Nephron (organoid): ENCODE data around the gene ARHGDIA.

Experiments
- H3K27ac Mint-ChIP-seq, 3 experiments: 2 replicates each; pipeline ENCODE4 v1.8.0; 2020; ENCODE audit warnings: mixed read lengths in 3 of 3, mild to moderate bottlenecking in 2 of 3, moderate library complexity in 1 of 3
- H3K27me3 Mint-ChIP-seq: 2 replicates; pipeline ENCODE4 v1.8.0; 2021; ENCODE audit warnings: low read depth, mild to moderate bottlenecking, moderate library complexity, mixed read lengths
- H3K36me3 Mint-ChIP-seq: 2 replicates; pipeline ENCODE4 v1.8.0; 2020; ENCODE audit warnings: low read depth, mixed read lengths
- H3K4me1 Mint-ChIP-seq: 2 replicates; pipeline ENCODE4 v1.8.0; 2020; ENCODE audit warnings: mixed read lengths
- H3K4me3 Mint-ChIP-seq, 3 experiments: 2 replicates each; pipeline ENCODE4 v1.8.0; 2020; ENCODE audit warnings: mild to moderate bottlenecking in 3 of 3, mixed read lengths in 3 of 3, moderate library complexity in 2 of 3
- H3K9me3 Mint-ChIP-seq: 2 replicates; pipeline ENCODE4 v1.8.0; 2020; ENCODE audit warnings: mixed read lengths
- TF ChIP-seq, protein P1 (sequence below), 3 experiments: fragments of 200-600 bp; sonication (generic); IDR thresholded peaks; one replicate each; pipeline ENCODE4 v1.5.0; 2021; ENCODE audit warnings: antibody characterized with exemption in 3 of 3; ENCODE audit not compliant: unreplicated experiment in 3 of 3

Gene ARHGDIA

DNA sequence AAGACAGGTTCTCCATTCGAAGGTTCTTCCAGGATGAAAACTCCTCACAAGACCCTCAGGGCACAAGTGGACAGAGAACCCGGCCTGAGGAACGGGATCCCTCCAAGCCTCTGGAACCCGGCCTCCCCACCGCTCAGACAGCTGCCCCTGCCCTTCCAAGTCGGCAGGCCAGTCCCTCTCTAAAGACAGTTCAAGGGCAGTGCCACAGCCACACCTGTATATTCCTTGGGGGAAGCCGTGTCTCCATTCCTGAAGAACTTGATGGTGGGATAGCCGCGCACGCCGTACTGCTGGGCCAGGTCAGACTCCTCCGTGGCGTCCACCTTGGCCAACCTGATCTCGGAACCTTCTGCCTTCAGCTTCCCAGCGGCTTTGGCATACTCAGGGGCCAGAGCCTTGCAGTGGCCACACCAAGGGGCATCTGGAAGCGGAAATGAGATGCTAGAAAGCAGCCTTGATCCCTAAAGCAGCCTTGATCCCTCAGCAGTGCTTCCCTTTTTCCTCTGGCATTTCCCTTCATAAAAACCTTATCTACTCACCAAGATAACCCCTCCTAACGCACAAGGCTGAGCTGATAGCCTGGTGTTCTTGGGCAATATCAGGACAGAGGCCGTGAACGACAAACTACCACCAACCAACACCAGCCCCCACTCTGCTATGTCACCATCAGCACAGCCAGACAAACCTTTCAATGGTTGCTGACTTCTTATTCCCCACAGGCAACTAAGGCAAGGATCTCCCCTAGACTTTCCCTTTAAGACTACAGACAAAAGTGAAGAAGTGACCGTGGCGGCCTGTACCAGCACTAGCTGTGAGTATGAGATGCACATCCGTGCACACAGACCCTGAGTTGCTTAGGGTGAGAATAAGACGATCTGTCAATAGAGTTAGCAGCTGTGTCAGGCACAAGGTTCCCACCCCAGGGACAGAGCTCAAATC is 11.9 kb downstream of the ARHGDIA start:
- H3K4me3 Mint-ChIP-seq, result peak overlapping the region; percentile 89 to 97 (median 96)
- peaks cover 21% of the 10 kb centered on the region for H3K4me1 Mint-ChIP-seq
- no peaks in the 10 kb centered on the region for H3K9me3 Mint-ChIP-seq
- H3K27me3 Mint-ChIP-seq, result no peaks in the 10 kb centered on the region
- H3K27ac Mint-ChIP-seq, result peak overlapping the region; percentile 63 to 86 (median 83)
- TF ChIP-seq, protein P1, sequence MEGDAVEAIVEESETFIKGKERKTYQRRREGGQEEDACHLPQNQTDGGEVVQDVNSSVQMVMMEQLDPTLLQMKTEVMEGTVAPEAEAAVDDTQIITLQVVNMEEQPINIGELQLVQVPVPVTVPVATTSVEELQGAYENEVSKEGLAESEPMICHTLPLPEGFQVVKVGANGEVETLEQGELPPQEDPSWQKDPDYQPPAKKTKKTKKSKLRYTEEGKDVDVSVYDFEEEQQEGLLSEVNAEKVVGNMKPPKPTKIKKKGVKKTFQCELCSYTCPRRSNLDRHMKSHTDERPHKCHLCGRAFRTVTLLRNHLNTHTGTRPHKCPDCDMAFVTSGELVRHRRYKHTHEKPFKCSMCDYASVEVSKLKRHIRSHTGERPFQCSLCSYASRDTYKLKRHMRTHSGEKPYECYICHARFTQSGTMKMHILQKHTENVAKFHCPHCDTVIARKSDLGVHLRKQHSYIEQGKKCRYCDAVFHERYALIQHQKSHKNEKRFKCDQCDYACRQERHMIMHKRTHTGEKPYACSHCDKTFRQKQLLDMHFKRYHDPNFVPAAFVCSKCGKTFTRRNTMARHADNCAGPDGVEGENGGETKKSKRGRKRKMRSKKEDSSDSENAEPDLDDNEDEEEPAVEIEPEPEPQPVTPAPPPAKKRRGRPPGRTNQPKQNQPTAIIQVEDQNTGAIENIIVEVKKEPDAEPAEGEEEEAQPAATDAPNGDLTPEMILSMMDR (IDR thresholded peaks at IDR 0.05; ENCODE audit: unreplicated experiment in 3 of 3), result no peak
- H3K36me3 Mint-ChIP-seq, result peaks cover 32% of the 10 kb centered on the region

DNA sequence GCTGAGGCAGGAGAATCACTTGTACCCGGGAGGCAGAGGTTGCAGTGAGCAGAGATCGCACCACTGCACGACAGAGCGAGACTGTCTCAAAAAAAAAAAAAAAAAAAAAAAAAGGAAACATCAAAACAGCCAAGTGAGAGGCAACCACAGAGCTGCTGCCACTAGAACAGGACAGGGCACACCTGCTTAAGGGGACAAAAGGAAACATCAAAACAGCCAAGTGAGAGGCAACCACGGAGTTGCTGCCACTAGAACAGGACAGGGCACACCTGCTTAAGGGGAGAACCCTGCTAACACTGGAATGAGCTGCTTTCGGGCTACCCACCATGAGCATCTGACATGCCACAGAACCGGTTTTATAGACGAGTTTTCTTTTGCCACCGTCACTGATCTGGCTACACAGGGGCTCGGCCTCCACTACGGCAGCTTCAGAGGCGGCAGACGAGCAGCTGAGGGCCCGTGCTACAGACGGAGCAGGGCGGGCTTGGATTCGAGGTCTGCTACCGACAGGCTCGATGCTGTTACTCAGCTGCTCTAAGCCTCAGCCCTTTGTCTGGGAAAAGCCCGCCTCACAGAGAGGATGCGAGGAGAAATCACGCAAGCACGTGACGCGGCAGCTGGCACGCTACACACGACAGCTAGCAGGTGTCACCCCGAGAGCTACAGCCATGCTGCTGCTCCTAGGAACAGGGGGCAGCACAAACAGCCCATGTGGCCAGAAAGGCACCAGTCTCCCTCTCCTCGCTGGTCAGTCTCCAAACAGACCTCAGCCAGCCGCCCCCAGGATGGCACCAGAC is 12.8 kb downstream of the ARHGDIA start:
- H3K4me3 Mint-ChIP-seq, result peak overlapping the region; percentile 89 to 97 (median 96)
- TF ChIP-seq, protein P1 (IDR thresholded peaks at IDR 0.05; ENCODE audit: unreplicated experiment in 3 of 3), result no peak
- no peaks in the 10 kb centered on the region for H3K9me3 Mint-ChIP-seq
- H3K27me3 Mint-ChIP-seq, result no peaks in the 10 kb centered on the region
- H3K36me3 Mint-ChIP-seq, result peaks cover 36% of the 10 kb centered on the region
- H3K4me1 Mint-ChIP-seq, result peaks cover 16% of the 10 kb centered on the region
- no peak overlapping the region for H3K27ac Mint-ChIP-seq

DNA sequence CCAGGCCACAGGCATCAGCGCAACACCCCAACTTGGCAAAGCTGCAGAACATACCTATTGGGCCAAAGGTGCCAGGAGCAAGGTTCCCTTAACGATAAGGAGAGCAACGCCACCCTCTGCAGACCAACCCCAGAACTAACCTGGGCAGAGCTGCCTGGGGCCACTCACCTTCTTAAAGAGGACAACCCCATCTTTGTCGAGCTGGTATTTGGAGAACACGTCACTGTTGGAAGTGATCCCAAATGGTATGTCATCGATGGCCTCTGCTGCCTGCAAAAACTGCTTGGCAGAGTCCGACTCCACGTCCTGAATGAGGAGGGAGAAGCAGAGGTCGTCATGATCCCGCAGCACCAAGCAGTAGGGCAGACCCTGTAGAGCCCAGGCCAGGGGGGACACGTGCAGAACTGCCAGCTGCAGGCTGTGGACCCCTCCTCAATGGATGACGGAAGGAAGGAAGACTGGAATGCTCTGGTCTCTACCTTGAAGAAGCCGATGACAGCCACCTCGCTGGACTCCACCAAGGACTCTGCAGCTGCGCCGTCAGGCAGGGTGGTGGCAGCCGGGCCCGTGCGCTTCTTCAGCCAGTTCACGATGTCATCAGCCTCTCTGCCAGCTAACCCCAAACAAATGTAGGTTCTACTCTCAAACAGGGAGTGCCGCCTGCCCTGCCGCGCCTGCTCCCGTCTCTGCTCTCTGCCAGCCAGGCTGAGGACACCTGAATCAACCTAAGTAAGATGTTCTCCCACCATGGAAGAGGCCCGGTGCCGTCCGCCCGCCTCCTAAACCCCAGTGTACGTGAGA is 16.0 kb downstream of the ARHGDIA start:
- Mint-ChIP-seq H3K27me3 (no peaks in the 10 kb centered on the region), H3K27ac (no peak overlapping the region), H3K4me1 (peaks cover 7% of the 10 kb centered on the region), H3K36me3 (peaks cover 56% of the 10 kb centered on the region), H3K9me3 (no peaks in the 10 kb centered on the region), H3K4me3 (peak overlapping the region in 1 of 3 experiments; percentile 56)
- TF ChIP-seq, protein P1 (IDR thresholded peaks at IDR 0.05; ENCODE audit: unreplicated experiment in 3 of 3), result no peak

DNA sequence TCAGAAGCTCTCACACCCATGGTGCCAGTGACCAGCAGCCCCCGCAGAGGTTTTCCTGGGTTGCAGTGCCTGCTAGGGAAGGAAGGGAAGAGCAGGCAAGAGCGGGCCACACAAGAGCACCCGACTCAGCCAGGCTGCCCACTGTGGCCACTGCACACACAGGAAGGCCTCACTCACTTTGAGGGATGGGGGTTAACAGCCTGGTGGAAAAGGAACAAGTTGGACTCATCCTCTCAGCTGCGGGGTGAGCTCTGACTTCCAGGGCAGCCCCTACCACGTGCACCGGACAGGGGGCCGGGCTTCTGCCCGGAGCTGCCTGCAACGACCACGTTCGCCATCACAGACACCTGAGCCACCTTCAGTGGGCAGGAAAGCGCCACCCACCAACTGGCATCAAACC is 18.9 kb downstream of the ARHGDIA start:
- TF ChIP-seq, protein P1 (IDR thresholded peaks at IDR 0.05; ENCODE audit: unreplicated experiment in 3 of 3), result no peak
- H3K9me3 Mint-ChIP-seq, result no peaks in the 10 kb centered on the region
- H3K36me3 Mint-ChIP-seq, result peaks cover 44% of the 10 kb centered on the region
- H3K4me1 Mint-ChIP-seq, result no peaks in the 10 kb centered on the region
- no peak overlapping the region for H3K27ac Mint-ChIP-seq
- H3K27me3 Mint-ChIP-seq, result no peaks in the 10 kb centered on the region
- H3K4me3 Mint-ChIP-seq, result no peak overlapping the region

DNA sequence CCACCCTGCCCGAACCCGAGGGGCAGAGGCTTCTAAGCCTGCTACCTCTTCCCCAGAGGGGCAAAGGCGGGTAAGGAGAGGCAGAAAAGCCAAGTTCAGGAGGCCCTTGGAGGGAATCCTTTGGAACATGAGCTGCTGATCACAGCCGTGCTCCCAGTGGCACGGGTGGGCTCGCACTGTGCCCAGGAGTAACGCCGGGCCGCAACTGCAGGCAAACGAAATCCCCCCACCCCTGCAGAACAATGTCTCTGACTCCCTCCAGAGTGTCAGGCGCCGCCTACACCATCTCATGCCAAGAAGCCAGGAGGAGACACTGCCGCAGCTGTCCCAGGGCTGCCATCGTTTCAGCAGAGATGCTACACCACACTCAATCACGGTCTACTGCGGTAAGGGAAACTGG is 19.7 kb downstream of the ARHGDIA start:
- Mint-ChIP-seq H3K27me3 (no peaks in the 10 kb centered on the region), H3K4me3 (no peak overlapping the region), H3K4me1 (no peaks in the 10 kb centered on the region), H3K9me3 (no peaks in the 10 kb centered on the region), H3K36me3 (peaks cover 46% of the 10 kb centered on the region), H3K27ac (no peak overlapping the region)
- TF ChIP-seq, protein P1 (IDR thresholded peaks at IDR 0.05; ENCODE audit: unreplicated experiment in 3 of 3), result no peak
